Stomach smooth muscle (tissue), 2 donors: Measurements from ENCODE around the gene TRERF1.

ENCODE experiments used
- H3K27ac ChIP-seq: one replicate; pipeline ENCODE4 v1.7.0; 2013; ENCODE audit warnings: mild to moderate bottlenecking, low read length, inconsistent platforms
- H3K27me3 ChIP-seq, 2 donors: one replicate each; pipeline ENCODE4 v1.7.0; 2013; ENCODE audit warnings: low read length in 2 of 2; ENCODE audit not compliant: insufficient read depth in 2 of 2, control insufficient read depth in 1 of 2
- H3K36me3 ChIP-seq, 2 donors: one replicate each; pipeline ENCODE4 v1.7.0; 2013; ENCODE audit warnings: low read length in 2 of 2; ENCODE audit not compliant: control insufficient read depth in 2 of 2, insufficient read depth in 2 of 2
- H3K4me1 ChIP-seq: one replicate; pipeline ENCODE4 v1.7.0; 2013; ENCODE audit warnings: low read length; ENCODE audit not compliant: control insufficient read depth, insufficient read depth
- H3K4me3 ChIP-seq, 2 donors: one replicate each; pipeline ENCODE4 v1.7.0; 2013; ENCODE audit warnings: low read length in 2 of 2
- H3K9ac ChIP-seq, 2 donors: one replicate each; pipeline ENCODE4 v1.7.0; 2013; ENCODE audit warnings: low read length in 2 of 2, mild to moderate bottlenecking in 1 of 2
- H3K9me3 ChIP-seq, 2 donors: one replicate each; pipeline ENCODE4 v1.7.0; 2013; ENCODE audit warnings: low read length in 2 of 2; ENCODE audit not compliant: control insufficient read depth in 2 of 2
- donor health status: healthy.
- donor health status: Pancreatic carcinoma.

The TRERF1 gene

GRCh38 chr6:42436825-42437224 is 14.9 kb downstream of the TRERF1 start:
- no peak overlapping the region for H3K27ac ChIP-seq
- H3K9ac ChIP-seq = no peak overlapping the region
- peaks cover 0 to 4% of the 10 kb centered on the region in 2 donors for H3K36me3 ChIP-seq

GRCh38 chr6:42434237-42434636 is 17.5 kb downstream of the TRERF1 start:
- peaks cover 2% of the 10 kb centered on the region for H3K4me1 ChIP-seq
- H3K9me3 ChIP-seq = no peaks in the 10 kb centered on the region
- no peak overlapping the region for H3K4me3 ChIP-seq
- no peak overlapping the region for H3K27ac ChIP-seq
- H3K36me3 ChIP-seq = peaks cover 0 to 4% of the 10 kb centered on the region in 2 donors
- H3K9ac ChIP-seq = no peak overlapping the region
- H3K27me3 ChIP-seq = no peaks in the 10 kb centered on the region

More at GRCh38 chr6:42436825-42437224, 14.9 kb downstream of the TRERF1 start:
- no peaks in the 10 kb centered on the region for H3K9me3 ChIP-seq
- H3K4me1 ChIP-seq = peaks cover 22% of the 10 kb centered on the region
- H3K27me3 ChIP-seq = no peaks in the 10 kb centered on the region
- H3K4me3 ChIP-seq = no peak overlapping the region

DNA sequence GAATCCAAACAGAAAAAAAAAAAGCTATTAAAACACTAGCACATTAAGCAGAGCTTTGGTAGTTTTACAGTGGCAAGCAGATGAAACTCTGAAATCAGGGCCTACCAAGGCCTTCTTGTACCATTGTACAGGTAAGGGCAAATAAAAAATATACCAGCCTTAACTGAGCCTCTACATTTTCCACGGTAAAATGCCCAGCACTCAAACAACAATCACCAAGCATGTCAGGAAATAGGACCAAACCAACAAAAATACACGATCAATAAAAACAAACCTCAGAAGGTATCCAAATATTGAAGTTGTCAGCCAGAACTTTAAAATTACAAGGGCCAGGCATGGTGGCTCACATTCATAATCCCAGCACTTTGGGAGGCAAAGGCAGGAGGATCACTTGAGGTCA is 18.3 kb downstream of the TRERF1 start:
- Histone ChIP-seq H3K9ac (no peak overlapping the region), H3K27me3 (no peaks in the 10 kb centered on the region), H3K4me3 (no peak overlapping the region), H3K27ac (no peak overlapping the region), H3K9me3 (no peaks in the 10 kb centered on the region), H3K4me1 (peaks cover 6% of the 10 kb centered on the region), H3K36me3 (peaks cover 0 to 4% of the 10 kb centered on the region in 2 donors)

GRCh38 chr6:42431877-42432276 is 19.8 kb downstream of the TRERF1 start:
- Histone ChIP-seq H3K9me3 (no peaks in the 10 kb centered on the region), H3K4me3 (no peak overlapping the region), H3K4me1 (peaks cover 12% of the 10 kb centered on the region), H3K27ac (no peak overlapping the region), H3K27me3 (no peaks in the 10 kb centered on the region), H3K36me3 (peaks cover 0 to 4% of the 10 kb centered on the region in 2 donors), H3K9ac (no peak overlapping the region)

- no peaks in the 10 kb centered on the region for H3K9me3 ChIP-seq
- no peaks in the 10 kb centered on the region for H3K27me3 ChIP-seq
- H3K9ac ChIP-seq = no peak overlapping the region
- H3K27ac ChIP-seq = no peak overlapping the region
- peaks cover 0 to 4% of the 10 kb centered on the region in 2 donors for H3K36me3 ChIP-seq
- H3K4me1 ChIP-seq = peaks cover 12% of the 10 kb centered on the region
- no peak overlapping the region for H3K4me3 ChIP-seq
These were observed 20.4 kb downstream of the TRERF1 start for GRCh38 chr6:42431356-42431755.

DNA sequence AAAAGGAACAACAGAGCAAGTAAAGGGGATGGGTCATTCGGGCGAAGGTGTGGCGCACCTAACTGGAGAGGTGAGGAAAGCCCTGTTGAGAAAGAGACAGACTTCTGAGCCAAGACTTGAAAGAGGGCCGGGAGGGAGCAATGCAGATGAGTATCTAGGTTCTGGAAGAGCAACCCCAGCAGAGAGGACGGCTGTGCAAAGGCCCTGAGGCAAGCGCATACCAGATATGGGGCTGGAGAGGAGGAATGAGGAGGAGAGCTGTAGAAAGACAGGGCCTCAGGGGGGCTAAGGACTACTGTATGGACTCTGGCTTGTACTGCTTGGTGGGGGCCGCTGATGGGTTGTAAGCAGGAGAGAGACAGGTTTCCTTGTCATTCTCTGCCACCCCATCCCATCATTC is 21.9 kb downstream of the TRERF1 start:
- H3K4me3 ChIP-seq = no peak overlapping the region
- H3K4me1 ChIP-seq = peaks cover 12% of the 10 kb centered on the region
- H3K36me3 ChIP-seq = peaks cover 0 to 4% of the 10 kb centered on the region in 2 donors
- H3K9me3 ChIP-seq = no peaks in the 10 kb centered on the region
- H3K27me3 ChIP-seq = no peaks in the 10 kb centered on the region
- no peak overlapping the region for H3K27ac ChIP-seq
- no peak overlapping the region for H3K9ac ChIP-seq

DNA sequence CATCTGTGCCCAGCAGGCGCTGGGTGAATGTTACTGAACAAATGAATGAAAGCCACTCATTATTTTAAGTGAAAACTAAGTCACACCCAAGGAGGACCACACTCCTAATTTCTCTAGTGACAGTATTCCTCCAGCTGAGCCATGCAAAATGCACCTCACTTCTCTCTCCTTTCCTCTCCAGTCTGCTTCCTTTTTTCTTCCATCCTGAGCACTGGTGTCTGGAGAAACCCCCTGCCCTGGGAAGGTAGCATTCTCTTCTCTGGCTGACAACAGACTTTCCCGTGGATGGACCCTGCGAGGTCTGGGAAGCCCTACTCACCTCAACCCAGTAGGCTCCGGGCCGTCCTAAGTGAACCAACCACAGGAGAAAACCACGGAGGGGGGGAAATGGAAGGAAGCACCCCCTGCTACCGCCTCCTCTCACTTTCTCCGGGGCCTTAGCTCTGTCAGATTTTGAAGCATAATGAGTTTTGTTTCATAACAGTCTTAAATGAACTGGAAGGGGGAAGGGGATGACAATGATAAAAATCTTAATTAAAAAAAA is 22.6 kb downstream of the TRERF1 start:
- Histone ChIP-seq H3K4me3 (no peak overlapping the region), H3K9ac (no peak overlapping the region), H3K36me3 (peaks cover 0 to 4% of the 10 kb centered on the region in 2 donors), H3K9me3 (no peaks in the 10 kb centered on the region), H3K4me1 (peaks cover 12% of the 10 kb centered on the region), H3K27ac (no peak overlapping the region), H3K27me3 (no peaks in the 10 kb centered on the region)

- Histone ChIP-seq H3K4me3 (no peak overlapping the region), H3K36me3 (peaks cover 0 to 4% of the 10 kb centered on the region in 2 donors), H3K27ac (no peak overlapping the region), H3K27me3 (no peaks in the 10 kb centered on the region), H3K9ac (no peak overlapping the region), H3K4me1 (peaks cover 12% of the 10 kb centered on the region), H3K9me3 (no peaks in the 10 kb centered on the region)
These were observed 23.2 kb downstream of the TRERF1 start for GRCh38 chr6:42428326-42429041.

- Histone ChIP-seq H3K36me3 (no peaks in the 10 kb centered on the region), H3K27me3 (no peaks in the 10 kb centered on the region), H3K9ac (no peak overlapping the region), H3K9me3 (no peaks in the 10 kb centered on the region), H3K27ac (no peak overlapping the region), H3K4me1 (peaks cover 12% of the 10 kb centered on the region), H3K4me3 (no peak overlapping the region)
These were observed 23.9 kb downstream of the TRERF1 start for GRCh38 chr6:42427871-42428270.

GRCh38 chr6:42426191-42426590 is 25.5 kb downstream of the TRERF1 start:
- Histone ChIP-seq H3K27ac (no peak overlapping the region), H3K9ac (no peak overlapping the region), H3K36me3 (no peaks in the 10 kb centered on the region)

GRCh38 chr6:42424906-42425474 is 26.7 kb downstream of the TRERF1 start:
- Histone ChIP-seq H3K27ac (no peak overlapping the region), H3K27me3 (no peaks in the 10 kb centered on the region)

More at GRCh38 chr6:42426191-42426590, 25.5 kb downstream of the TRERF1 start:
- Histone ChIP-seq H3K4me3 (no peak overlapping the region), H3K9me3 (no peaks in the 10 kb centered on the region), H3K4me1 (peaks cover 12% of the 10 kb centered on the region), H3K27me3 (no peaks in the 10 kb centered on the region)

More at GRCh38 chr6:42424906-42425474, 26.7 kb downstream of the TRERF1 start:
- no peaks in the 10 kb centered on the region for H3K36me3 ChIP-seq
- H3K9me3 ChIP-seq = no peaks in the 10 kb centered on the region
- H3K4me1 ChIP-seq = peaks cover 12% of the 10 kb centered on the region
- no peak overlapping the region for H3K4me3 ChIP-seq
- H3K9ac ChIP-seq = no peak overlapping the region
